GM23248 (cell line): ENCODE results near the gene FILIP1L. TPM values are rescaled to one million over a fixed set of nuclear protein-coding genes. Genes with fewer than 3 reads are reported as not detected.
"Not testable (repeated sequence)": the region's sequence is repeated elsewhere in the genome, so short reads cannot be mapped to it uniquely, and the experiment has no call there.

ENCODE experiments used
- DNase-seq: peaks from one replicate; pipeline ENCODE4 v3.0.0-alpha.2; 2015
- H2AFZ ChIP-seq: fragments of 200-600 bp; sonication (generic); 2 replicates; pipeline ENCODE4 v1.6.1; 2016; ENCODE audit warnings: antibody characterized with exemption
- H3F3A ChIP-seq: fragments of 200-600 bp; sonication (generic); 2 replicates; pipeline ENCODE4 v1.6.1; 2016; ENCODE audit warnings: mild to moderate bottlenecking, antibody characterized with exemption, mixed run types; ENCODE audit not compliant: insufficient read depth
- H3K27ac ChIP-seq: fragments of 200-600 bp; sonication (generic); 2 replicates; pipeline ENCODE4 v1.5.1; 2016; ENCODE audit warnings: mild to moderate bottlenecking
- H3K27me3 ChIP-seq: fragments of 200-600 bp; sonication (generic); replicated peaks from 2 replicates; pipeline ENCODE4 v1.6.1; 2016; ENCODE audit warnings: mild to moderate bottlenecking; ENCODE audit not compliant: insufficient read depth
- H3K36me3 ChIP-seq: fragments of 200-600 bp; sonication (generic); 2 replicates; pipeline ENCODE4 v1.6.1; 2016; ENCODE audit warnings: low read depth, mild to moderate bottlenecking
- H3K4me1 ChIP-seq: fragments of 200-600 bp; sonication (generic); 2 replicates; pipeline ENCODE4 v1.6.1; 2016; ENCODE audit warnings: mild to moderate bottlenecking; ENCODE audit not compliant: insufficient read depth
- H3K4me2 ChIP-seq: fragments of 200-600 bp; sonication (generic); one replicate; pipeline ENCODE4 v1.6.1; 2016; ENCODE audit warnings: mild to moderate bottlenecking; ENCODE audit not compliant: unreplicated experiment
- H3K4me3 ChIP-seq: fragments of 200-600 bp; sonication (generic); 2 replicates; pipeline ENCODE4 v1.5.1; 2016; ENCODE audit warnings: mild to moderate bottlenecking
- H3K79me2 ChIP-seq: fragments of 200-600 bp; sonication (generic); 2 replicates; pipeline ENCODE4 v1.6.1; 2016; ENCODE audit warnings: mild to moderate bottlenecking; ENCODE audit not compliant: insufficient read depth
- H3K9ac ChIP-seq: fragments of 200-600 bp; sonication (generic); 2 replicates; pipeline ENCODE4 v1.6.1; 2016; ENCODE audit warnings: mild to moderate bottlenecking
- H3K9me2 ChIP-seq: fragments of 200-600 bp; sonication (generic); 2 replicates; pipeline ENCODE4 v1.6.1; 2016; ENCODE audit warnings: mixed run types, mild to moderate bottlenecking, moderate library complexity; ENCODE audit not compliant: insufficient read depth
- H3K9me3 ChIP-seq: fragments of 200-600 bp; sonication (generic); one replicate; pipeline ENCODE4 v1.6.1; 2017; ENCODE audit warnings: low read depth
- H4K20me1 ChIP-seq: fragments of 200-600 bp; sonication (generic); 2 replicates; pipeline ENCODE4 v1.6.0; 2016; ENCODE audit not compliant: insufficient read depth
- EZH2 ChIP-seq: fragments of 200-600 bp; sonication (generic); IDR thresholded peaks from 2 replicates; pipeline ENCODE4 v1.6.1; 2018; ENCODE audit warnings: antibody characterized with exemption, mild to moderate bottlenecking; ENCODE audit not compliant: insufficient read depth, poor library complexity, severe bottlenecking
- EZH2phosphoT487 ChIP-seq: fragments of 200-600 bp; sonication (generic); IDR thresholded peaks from 2 replicates; pipeline ENCODE4 v1.6.1; 2018; ENCODE audit warnings: antibody characterized with exemption, moderate library complexity, mild to moderate bottlenecking, low read depth; ENCODE audit not compliant: insufficient read depth
- WGBS, 2 experiments: methylation state at CpG; one replicate each; pipeline ENCODE4 v1.1.6; 2015 to 2017; ENCODE audit warnings: low lambda C conversion rate in 2 of 2, low coverage in 1 of 2; ENCODE audit errors: missing lambda C conversion rate in 2 of 2; 5-methylcytosine and 5-hydroxymethylcytosine counted together
- in situ Hi-C: fragments of 300-500 bp; cut with MboI; formaldehyde crosslinking; loops from 2 replicates; pipeline ENCODE4 v1.15.0; 2020
- polyA plus RNA-seq: library from polyadenylated mRNA; unstranded; fragments of >200 nt; fragmentation: Nextera tagmentation; extraction: Ambion mirVana; gene quantifications from 2 replicates; pipeline ENCODE4 v1.2.1, GENCODE V29; 2016
- total RNA-seq: library from RNA; depleted of rRNA; stranded (reverse); fragments of >200 nt; shearing (Covaris generic); gene quantifications from 2 replicates; pipeline ENCODE4 v1.2.3, GENCODE V29; 2014

The FILIP1L gene
- total and polyA plus RNA-seq, 2 experiments from 2014 or later: 45.0 to 66.3 TPM

GRCh38 chr3:99843590-99844258, 270.6 kb downstream of the FILIP1L start:
- in situ Hi-C loops: no loop called here
- 36 to 38% methylated on average over 10 of the region's 10 CpGs for WGBS, 2 experiments
- no peaks in the 10 kb centered on the region for H3K9me2 ChIP-seq
- peaks cover 52% of the 10 kb centered on the region for H3F3A ChIP-seq
- peak overlapping the region; percentile 21 for H3K4me2 ChIP-seq
- H3K27ac ChIP-seq: peak overlapping the region; percentile 81
- H2AFZ ChIP-seq: no peak overlapping the region
- no peaks in the 10 kb centered on the region for H4K20me1 ChIP-seq
- H3K9ac ChIP-seq: peak overlapping the region; percentile 33; the same call in 1 of the 2 replicates
- H3K4me3 ChIP-seq: no peak overlapping the region
- peaks cover 6% of the 10 kb centered on the region; the same call in 1 of the 2 replicates for H3K36me3 ChIP-seq
- peak; percentile 45 for DNase-seq
- H3K4me1 ChIP-seq: peaks cover 44% of the 10 kb centered on the region
- peaks cover 31% of the 10 kb centered on the region for H3K79me2 ChIP-seq
- H3K27me3 ChIP-seq: no peaks in the 10 kb centered on the region
- TF ChIP-seq EZH2phosphoT487 (no peak), EZH2 (no peak)
- no peaks in the 10 kb centered on the region for H3K9me3 ChIP-seq

GRCh38 chr3:99842826-99843589, 271.3 kb downstream of the FILIP1L start:
- no peaks in the 10 kb centered on the region for H3K9me2 ChIP-seq
- H3K4me3 ChIP-seq: no peak overlapping the region
- no peak overlapping the region for H2AFZ ChIP-seq
- H3K9me3 ChIP-seq: no peaks in the 10 kb centered on the region
- H4K20me1 ChIP-seq: no peaks in the 10 kb centered on the region
- DNase-seq: peak; percentile 78
- H3K4me2 ChIP-seq: peak overlapping the region; percentile 21
- no peaks in the 10 kb centered on the region for H3K27me3 ChIP-seq
- peaks cover 45% of the 10 kb centered on the region for H3F3A ChIP-seq
- peaks cover 24% of the 10 kb centered on the region for H3K79me2 ChIP-seq
- H3K9ac ChIP-seq: peak overlapping the region; percentile 33; the same call in 1 of the 2 replicates
- in situ Hi-C loops: no loop called here
- WGBS, 2 experiments: 50 to 53% methylated on average over 2 of the region's 2 CpGs
- H3K27ac ChIP-seq: peak overlapping the region; percentile 81
- no peak for TF ChIP-seq EZH2
- no peak for TF ChIP-seq EZH2phosphoT487
- peaks cover 44% of the 10 kb centered on the region for H3K4me1 ChIP-seq
- no peaks in the 10 kb centered on the region for H3K36me3 ChIP-seq

DNA sequence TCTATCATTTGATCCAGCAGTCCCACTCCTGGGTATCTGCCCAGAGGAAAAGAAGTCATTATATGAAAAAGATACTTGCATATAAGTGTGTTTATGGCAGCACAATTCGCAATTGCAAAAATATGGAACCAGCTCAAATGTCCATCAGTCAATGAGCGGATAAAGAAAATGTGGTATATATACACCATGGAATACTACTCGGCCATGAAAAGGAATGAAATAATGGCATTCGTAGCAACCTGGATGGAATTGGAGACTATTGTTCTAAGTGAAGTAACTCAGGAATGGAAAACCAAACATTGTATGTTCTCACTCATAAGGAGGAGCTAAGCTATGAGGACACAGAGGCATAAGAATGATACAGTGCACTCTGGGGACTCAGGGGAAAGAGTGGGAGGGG, 272.4 kb downstream of the FILIP1L start:
- H3K9ac ChIP-seq, DNase-seq, H3K27ac ChIP-seq, H3K4me2 ChIP-seq, H3K4me3 ChIP-seq, H2AFZ ChIP-seq, H4K20me1 ChIP-seq, in situ Hi-C loops, H3K36me3 ChIP-seq, H3K9me2 ChIP-seq, H3K27me3 ChIP-seq, H3K9me3 ChIP-seq: not testable (repeated sequence)
- 97 to 99% methylated on average over 4 of the region's 4 CpGs for WGBS, 2 experiments
- H3K4me1 ChIP-seq: peaks cover 35% of the 10 kb centered on the region
- H3F3A ChIP-seq: peaks cover 34% of the 10 kb centered on the region
- peaks cover 13% of the 10 kb centered on the region for H3K79me2 ChIP-seq

DNA sequence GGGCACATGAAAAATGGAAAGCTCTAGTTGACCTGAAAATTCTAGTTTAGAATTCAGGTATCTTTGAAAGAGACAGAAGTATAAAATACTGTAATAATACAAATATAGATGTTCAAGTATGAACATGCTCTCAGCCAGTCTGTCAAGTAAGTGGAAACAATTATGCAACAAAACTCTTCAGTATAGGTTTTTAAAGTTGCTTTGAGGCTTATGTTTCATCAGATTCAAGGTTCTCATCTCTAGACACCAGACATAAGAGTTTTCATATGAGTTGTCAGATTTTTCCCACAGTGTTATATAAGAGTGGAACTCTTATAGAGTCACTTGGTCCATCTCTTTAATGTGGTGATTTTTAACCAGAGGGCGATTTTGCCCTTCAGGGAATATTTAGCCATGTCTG, 274.7 kb downstream of the FILIP1L start:
- Histone ChIP-seq H3F3A (peaks cover 12% of the 10 kb centered on the region), H3K9ac (no peak overlapping the region), H3K9me3 (no peaks in the 10 kb centered on the region), H3K4me2 (no peak overlapping the region), H2AFZ (no peak overlapping the region), H3K4me3 (no peak overlapping the region), H3K4me1 (peaks cover 13% of the 10 kb centered on the region), H3K9me2 (no peaks in the 10 kb centered on the region), H3K36me3 (no peaks in the 10 kb centered on the region), H3K79me2 (peaks cover 19% of the 10 kb centered on the region), H3K27me3 (no peaks in the 10 kb centered on the region), H4K20me1 (no peaks in the 10 kb centered on the region), H3K27ac (no peak overlapping the region)
- no peak for DNase-seq
- no peak for TF ChIP-seq EZH2
- no peak for TF ChIP-seq EZH2phosphoT487
- 91 to 96% methylated on average over 1 of the region's 1 CpG for WGBS, 2 experiments
- in situ Hi-C loops: loop anchor here (5.0 to 10.0 kb wide), 2 partner anchors 408 to 745 kb away; no protein-coding TSS in a partner anchor
